ENCODE results near the gene CHST15.

Gene CHST15

DNA sequence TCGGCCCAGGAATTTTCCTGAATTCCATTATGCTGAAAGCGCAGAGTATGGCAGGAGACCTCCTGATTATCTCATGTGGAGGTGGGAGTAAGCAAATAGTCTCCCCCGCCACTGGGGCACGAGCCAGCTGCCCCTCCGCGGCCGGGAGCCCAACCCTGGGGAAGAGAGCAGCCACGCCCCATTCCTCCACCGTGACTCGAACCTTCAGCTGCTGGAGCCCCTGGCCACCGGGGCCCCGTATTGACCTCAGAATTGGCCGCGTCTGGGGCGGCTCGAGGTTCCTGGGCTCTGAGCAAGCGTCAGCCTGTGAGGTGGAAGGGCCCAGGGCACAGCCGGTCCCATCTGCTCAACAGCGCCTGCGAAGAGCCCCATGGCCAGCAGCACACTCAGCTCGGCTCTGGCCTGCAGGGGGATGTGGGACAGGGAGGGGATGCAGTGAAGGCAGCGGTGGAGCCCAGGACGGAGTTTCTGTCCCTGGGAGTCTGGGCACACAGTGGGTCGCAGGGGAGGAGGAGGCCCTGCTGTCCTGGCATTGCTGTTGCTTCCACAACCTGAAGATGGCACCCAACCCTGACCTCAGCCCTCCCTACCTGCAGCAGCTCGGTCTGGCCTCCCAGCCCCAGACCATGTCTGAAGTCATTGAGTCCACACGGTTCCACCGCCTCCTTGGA lies 97.8 kb downstream of the CHST15 start:
- H3K4me2 ChIP-seq (ENCODE audit: insufficient read depth, low read length): no peak overlapping the region
- DNase-seq: peak; percentile 39
- no peak for TF ChIP-seq EZH2 (IDR thresholded peaks at IDR 0.05; ENCODE audit: borderline replicate concordance, low read depth, low read length, severe bottlenecking)
- TF ChIP-seq, protein P1, sequence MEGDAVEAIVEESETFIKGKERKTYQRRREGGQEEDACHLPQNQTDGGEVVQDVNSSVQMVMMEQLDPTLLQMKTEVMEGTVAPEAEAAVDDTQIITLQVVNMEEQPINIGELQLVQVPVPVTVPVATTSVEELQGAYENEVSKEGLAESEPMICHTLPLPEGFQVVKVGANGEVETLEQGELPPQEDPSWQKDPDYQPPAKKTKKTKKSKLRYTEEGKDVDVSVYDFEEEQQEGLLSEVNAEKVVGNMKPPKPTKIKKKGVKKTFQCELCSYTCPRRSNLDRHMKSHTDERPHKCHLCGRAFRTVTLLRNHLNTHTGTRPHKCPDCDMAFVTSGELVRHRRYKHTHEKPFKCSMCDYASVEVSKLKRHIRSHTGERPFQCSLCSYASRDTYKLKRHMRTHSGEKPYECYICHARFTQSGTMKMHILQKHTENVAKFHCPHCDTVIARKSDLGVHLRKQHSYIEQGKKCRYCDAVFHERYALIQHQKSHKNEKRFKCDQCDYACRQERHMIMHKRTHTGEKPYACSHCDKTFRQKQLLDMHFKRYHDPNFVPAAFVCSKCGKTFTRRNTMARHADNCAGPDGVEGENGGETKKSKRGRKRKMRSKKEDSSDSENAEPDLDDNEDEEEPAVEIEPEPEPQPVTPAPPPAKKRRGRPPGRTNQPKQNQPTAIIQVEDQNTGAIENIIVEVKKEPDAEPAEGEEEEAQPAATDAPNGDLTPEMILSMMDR (IDR thresholded peaks at IDR 0.05; ENCODE audit: borderline replicate concordance, extremely low read depth, low read length, poor library complexity, severe bottlenecking): peak; percentile 71
- no peak overlapping the region for H3K4me3 ChIP-seq (ENCODE audit: low read depth in 1 of 2, low read length in 2 of 2)
- peak overlapping the region; percentile 82; the same call in 1 of the 2 replicates for H2AFZ ChIP-seq (ENCODE audit: low read depth, low read length)
- H3K9ac ChIP-seq (ENCODE audit: low read depth, low read length): no peak overlapping the region
- ATAC-seq (ENCODE audit: insufficient read depth, low read depth): peak; percentile 49; the same call in 2 of the 3 replicates
- no peaks in the 10 kb centered on the region for H3K9me3 ChIP-seq (ENCODE audit: insufficient read depth, low read length, severe bottlenecking)
- H3K27ac ChIP-seq (ENCODE audit: low read length): peak overlapping the region; percentile 31; the same call in 1 of the 2 replicates
- no peaks in the 10 kb centered on the region for H3K79me2 ChIP-seq (ENCODE audit: insufficient read depth, low read length)
- H3K4me1 ChIP-seq (ENCODE audit: insufficient read depth, low read length): peaks cover 16% of the 10 kb centered on the region
- H3K36me3 ChIP-seq (ENCODE audit: insufficient read depth, low read length): no peaks in the 10 kb centered on the region
- H3K27me3 ChIP-seq (ENCODE audit: insufficient read depth, low read length, poor library complexity): no peaks in the 10 kb centered on the region
- H4K20me1 ChIP-seq (ENCODE audit: insufficient read depth, low read length): no peaks in the 10 kb centered on the region

GRCh38 chr10:123995082-123995460 lies 98.3 kb downstream of the CHST15 start:
- no peak overlapping the region; a peak in 1 of 4 replicates for H3K4me3 ChIP-seq (ENCODE audit: low read depth in 1 of 2, low read length in 2 of 2)
- TF ChIP-seq, protein P1 (IDR thresholded peaks at IDR 0.05; ENCODE audit: borderline replicate concordance, extremely low read depth, low read length, poor library complexity, severe bottlenecking): no peak
- TF ChIP-seq EZH2 (IDR thresholded peaks at IDR 0.05; ENCODE audit: borderline replicate concordance, low read depth, low read length, severe bottlenecking): no peak
- no peaks in the 10 kb centered on the region for H3K9me3 ChIP-seq (ENCODE audit: insufficient read depth, low read length, severe bottlenecking)
- H3K79me2 ChIP-seq (ENCODE audit: insufficient read depth, low read length): no peaks in the 10 kb centered on the region
- no peaks in the 10 kb centered on the region for H3K27me3 ChIP-seq (ENCODE audit: insufficient read depth, low read length, poor library complexity)
- H2AFZ ChIP-seq (ENCODE audit: low read depth, low read length): peak overlapping the region; percentile 82; the same call in 1 of the 2 replicates
- no peak for DNase-seq
- H4K20me1 ChIP-seq (ENCODE audit: insufficient read depth, low read length): no peaks in the 10 kb centered on the region
- H3K36me3 ChIP-seq (ENCODE audit: insufficient read depth, low read length): no peaks in the 10 kb centered on the region
- H3K27ac ChIP-seq (ENCODE audit: low read length): no peak overlapping the region
- H3K9ac ChIP-seq (ENCODE audit: low read depth, low read length): peak overlapping the region; percentile 40; the same call in 1 of the 2 replicates
- H3K4me2 ChIP-seq (ENCODE audit: insufficient read depth, low read length): peak overlapping the region; percentile 70
- peaks cover 16% of the 10 kb centered on the region for H3K4me1 ChIP-seq (ENCODE audit: insufficient read depth, low read length)
- no peak for ATAC-seq (ENCODE audit: insufficient read depth, low read depth)

DNA sequence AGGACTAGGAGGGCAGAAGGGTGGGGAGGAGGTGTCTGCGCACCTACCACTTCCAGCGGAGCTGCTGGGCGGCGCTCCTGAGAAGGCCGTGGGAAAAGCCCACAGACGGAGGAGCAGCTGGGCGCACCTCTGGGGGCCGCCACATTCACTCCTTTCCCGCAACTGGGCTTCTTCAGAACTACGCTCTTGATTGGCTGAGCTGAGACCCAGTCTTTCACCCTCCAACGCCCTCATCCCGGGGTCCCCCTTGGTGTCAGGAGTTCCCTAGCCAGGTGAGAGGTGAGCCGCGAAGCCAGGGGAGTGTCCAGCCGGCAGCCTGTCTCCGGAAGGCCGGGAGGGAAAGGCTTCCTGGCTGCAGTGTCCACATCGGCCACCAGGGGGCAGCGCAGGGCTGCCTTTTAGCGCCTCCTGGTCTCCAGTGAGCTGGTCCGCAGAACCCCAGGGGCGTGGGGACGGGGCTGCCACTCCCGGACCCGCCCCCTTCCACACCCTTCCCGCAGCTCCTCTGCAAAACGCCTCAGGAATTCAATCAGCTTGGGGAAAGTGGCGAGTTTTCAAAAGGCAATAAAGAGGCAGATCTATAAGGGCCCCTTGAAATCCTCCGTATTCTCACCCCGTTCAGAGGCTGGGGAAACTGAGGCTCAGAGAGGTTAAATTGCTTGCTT lies 98.8 kb downstream of the CHST15 start:
- H3K9ac ChIP-seq (ENCODE audit: low read depth, low read length): peak overlapping the region; percentile 40
- ATAC-seq (ENCODE audit: insufficient read depth, low read depth): peak; percentile 87
- peak overlapping the region; percentile 82 for H2AFZ ChIP-seq (ENCODE audit: low read depth, low read length)
- H3K36me3 ChIP-seq (ENCODE audit: insufficient read depth, low read length): no peaks in the 10 kb centered on the region
- H3K4me2 ChIP-seq (ENCODE audit: insufficient read depth, low read length): peak overlapping the region; percentile 70
- peak; percentile 84 for DNase-seq
- no peaks in the 10 kb centered on the region for H3K79me2 ChIP-seq (ENCODE audit: insufficient read depth, low read length)
- peak overlapping the region in 1 of 2 experiments; percentile 50; a peak in 2 of 4 replicates for H3K4me3 ChIP-seq (ENCODE audit: low read depth in 1 of 2, low read length in 2 of 2)
- H3K4me1 ChIP-seq (ENCODE audit: insufficient read depth, low read length): peaks cover 16% of the 10 kb centered on the region
- no peak for TF ChIP-seq EZH2 (IDR thresholded peaks at IDR 0.05; ENCODE audit: borderline replicate concordance, low read depth, low read length, severe bottlenecking)
- TF ChIP-seq, protein P1 (IDR thresholded peaks at IDR 0.05; ENCODE audit: borderline replicate concordance, extremely low read depth, low read length, poor library complexity, severe bottlenecking): peak; percentile 98
- H3K9me3 ChIP-seq (ENCODE audit: insufficient read depth, low read length, severe bottlenecking): no peaks in the 10 kb centered on the region
- H3K27ac ChIP-seq (ENCODE audit: low read length): peak overlapping the region; percentile 34; the same call in 1 of the 2 replicates
- no peaks in the 10 kb centered on the region for H4K20me1 ChIP-seq (ENCODE audit: insufficient read depth, low read length)
- no peaks in the 10 kb centered on the region for H3K27me3 ChIP-seq (ENCODE audit: insufficient read depth, low read length, poor library complexity)
